Stimulated activated CD4-positive, alpha-beta T cell treated with anti-CD3 and anti-CD28 coated beads, Interleukin-2, amount 100 ng/mL, for 24 hours (primary cell): Measurements from ENCODE around the gene SLC15A1.

ENCODE experiments used
- DNase-seq, 2 donors: peaks; one replicate each; pipeline ENCODE4 v3.0.0-alpha.2; 2020

Gene SLC15A1, protein sequence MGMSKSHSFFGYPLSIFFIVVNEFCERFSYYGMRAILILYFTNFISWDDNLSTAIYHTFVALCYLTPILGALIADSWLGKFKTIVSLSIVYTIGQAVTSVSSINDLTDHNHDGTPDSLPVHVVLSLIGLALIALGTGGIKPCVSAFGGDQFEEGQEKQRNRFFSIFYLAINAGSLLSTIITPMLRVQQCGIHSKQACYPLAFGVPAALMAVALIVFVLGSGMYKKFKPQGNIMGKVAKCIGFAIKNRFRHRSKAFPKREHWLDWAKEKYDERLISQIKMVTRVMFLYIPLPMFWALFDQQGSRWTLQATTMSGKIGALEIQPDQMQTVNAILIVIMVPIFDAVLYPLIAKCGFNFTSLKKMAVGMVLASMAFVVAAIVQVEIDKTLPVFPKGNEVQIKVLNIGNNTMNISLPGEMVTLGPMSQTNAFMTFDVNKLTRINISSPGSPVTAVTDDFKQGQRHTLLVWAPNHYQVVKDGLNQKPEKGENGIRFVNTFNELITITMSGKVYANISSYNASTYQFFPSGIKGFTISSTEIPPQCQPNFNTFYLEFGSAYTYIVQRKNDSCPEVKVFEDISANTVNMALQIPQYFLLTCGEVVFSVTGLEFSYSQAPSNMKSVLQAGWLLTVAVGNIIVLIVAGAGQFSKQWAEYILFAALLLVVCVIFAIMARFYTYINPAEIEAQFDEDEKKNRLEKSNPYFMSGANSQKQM

DNA sequence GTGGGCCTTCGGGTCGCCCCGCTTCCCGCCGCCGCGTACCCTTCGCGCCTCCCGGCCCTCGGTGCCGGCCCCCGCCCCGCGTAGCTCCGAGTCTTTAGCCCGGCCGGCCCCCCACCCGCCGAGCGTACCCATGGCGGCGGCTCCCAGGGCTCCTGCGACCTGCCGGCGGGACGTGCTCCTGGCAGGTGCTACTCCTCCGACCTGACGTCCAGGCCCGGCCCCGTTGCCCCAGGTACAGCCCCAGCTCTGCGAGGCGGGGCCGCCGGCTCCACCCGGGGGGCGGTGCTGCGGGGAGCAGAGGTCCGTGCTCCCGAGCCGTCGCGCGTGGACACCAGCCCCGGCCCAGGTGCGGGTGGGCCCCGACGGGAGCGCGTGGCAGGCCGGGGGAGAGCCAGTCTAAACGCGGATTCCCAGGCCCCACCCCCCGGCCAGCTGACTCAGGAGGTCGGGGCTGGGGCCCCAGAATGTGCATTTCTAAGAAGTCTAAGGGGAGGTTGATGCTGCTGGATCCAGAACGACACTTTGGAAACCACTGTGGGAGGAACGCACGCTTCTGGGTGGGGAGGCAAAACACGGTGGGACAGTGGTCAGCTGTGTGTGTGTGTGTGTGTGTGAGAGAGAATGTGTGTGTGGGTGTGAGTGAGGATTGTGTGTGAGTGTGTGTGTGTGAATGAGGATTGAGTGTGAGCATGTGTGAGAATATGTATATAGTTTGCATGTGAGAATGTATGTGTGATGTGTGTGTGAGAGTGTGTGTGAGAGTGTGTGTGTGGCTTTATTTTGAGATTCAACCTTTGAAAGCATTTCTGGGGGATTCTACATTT is at the start of gene SLC15A1:
Gene SLC15A1 (minus strand): TSS at position 206 of the 824 bp plus-strand sequence. CDS start 74 bp downstream, at position 132.
- no peak for DNase-seq

DNA sequence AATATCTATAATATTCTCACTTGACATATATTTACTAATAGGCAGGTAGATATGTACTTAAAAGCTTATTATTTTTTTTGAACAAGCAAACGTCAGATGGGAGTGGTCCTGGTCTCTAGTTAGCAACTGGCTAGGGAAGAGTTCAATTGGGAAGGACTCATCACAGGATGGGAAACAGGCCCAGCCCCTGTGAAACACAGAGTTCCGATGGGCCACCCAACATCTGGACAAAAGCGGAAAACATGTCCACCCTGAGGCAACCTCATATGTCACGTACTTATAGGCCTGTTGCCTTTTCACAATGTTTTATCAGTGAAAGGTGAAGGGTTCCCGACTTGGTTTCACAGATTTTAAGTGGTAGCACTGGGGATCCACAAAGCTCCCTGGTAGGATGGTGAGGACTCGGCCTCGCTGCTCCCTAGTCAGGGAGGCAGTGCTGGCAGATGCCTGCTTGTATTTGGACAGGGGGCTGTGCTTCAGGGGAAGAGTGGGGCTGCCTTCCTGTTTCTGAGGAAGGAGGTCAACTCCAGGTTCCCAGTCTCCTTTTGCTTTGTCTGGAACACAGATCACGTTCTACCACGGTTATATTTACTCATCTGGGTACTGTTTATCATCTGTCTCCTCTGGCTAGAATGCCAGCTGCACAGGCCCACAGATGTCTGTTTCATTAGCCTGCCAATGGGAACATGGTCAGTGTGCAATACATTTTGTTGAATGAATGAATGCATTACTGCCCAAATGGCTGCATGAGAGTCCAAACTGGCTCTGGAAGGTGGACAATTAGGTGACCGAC is 49.4 kb upstream of the SLC15A1 start:
- DNase-seq = no peak

- DNase-seq = no peak
These were observed 47.6 kb upstream of the SLC15A1 start for GRCh38 chr13:98800078-98800477.

DNA sequence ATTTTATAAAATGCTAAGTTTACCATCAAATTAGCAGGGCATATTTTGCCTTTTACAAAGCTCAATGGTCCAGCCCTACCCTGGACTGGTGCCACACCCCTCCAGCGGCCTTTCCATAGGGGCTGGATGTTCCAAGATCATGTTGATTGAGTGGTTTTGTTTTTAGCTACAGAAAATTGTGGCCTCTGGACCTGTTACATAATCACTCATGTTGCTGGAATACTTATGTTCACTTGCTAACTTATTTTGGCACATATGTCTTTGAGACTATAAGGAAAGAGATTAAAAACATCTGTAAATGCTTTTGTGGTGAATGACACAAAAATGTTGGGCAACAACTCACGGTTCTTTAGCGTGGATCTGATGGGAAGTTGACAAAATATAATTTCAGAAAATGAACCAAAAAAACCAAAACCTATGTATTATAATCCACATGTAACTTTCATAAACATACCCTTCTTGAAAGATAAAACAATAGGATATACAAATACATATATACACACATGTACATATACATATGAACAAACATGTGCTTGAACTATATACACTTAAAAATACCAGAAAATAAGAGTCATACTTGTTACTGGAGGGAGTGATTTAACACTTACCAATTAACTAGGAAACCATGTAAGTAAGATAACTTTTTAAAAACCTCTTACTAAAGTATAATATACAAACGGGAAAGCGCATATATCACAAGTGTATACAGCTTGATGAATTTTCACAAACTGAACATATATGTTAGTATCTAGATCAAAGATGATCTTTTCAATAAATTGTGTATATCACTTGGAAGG is 46.6 kb upstream of the SLC15A1 start:
- no peak for DNase-seq

DNA sequence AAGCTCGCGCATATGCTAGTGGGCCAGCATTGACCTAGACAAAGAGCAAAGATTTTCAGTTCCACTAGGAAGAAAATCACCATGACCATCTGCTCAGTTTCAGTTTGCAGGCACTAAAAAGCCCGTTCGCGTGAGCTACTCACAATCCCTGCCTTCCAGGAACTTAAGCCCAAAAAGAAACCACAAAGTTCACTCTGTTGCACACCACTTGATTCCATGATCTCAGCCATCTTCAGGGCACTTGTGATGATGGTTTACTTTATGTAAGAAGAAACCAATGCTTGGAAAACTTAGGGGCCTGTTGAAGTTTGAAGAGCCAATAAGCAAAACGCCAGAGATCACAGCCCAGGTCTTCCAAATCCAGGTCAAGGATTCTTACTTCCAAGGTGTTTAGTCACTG is 45.0 kb upstream of the SLC15A1 start:
- no peak for DNase-seq

DNA sequence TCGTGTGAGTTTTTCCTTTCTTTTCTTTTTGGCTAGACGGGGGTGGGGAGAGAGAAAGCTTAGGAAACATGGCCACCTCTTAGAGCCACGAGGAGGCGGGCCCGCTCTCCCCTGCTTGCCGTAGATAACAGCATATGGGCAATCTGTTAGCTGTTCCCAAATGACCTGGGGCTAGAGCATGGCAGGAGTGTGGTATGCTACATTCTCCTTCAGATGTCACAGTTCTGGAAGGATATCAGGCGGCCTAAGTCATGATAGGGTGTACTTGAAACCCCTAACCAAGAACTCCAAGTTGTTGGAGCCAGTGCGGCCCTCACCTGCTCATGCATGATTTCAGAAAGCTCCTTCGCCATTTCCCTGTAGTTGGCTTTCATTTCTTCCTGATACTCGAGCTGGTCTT is 44.3 kb upstream of the SLC15A1 start:
- DNase-seq = no peak

GRCh38 chr13:98796191-98796590 is 43.7 kb upstream of the SLC15A1 start:
- DNase-seq = no peak

DNA sequence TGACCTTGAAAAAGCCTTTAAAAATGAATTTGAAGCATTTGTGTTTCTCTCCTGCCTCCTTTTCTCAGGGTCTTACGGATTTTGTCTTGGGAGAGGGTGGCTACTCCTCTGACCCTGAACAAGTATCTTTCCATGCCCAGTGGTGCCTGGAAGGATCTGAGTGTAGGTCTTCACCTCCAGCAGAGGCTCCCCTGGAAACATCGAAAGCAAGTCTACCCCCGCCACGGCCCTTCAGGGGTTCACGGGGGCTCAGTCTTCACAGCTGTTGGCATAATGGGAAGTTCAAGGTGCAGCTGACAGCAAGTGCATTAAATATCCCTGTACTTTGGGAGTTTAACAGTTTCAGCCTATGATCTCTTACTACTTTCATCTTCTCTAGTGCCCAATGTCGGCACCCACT is 42.7 kb upstream of the SLC15A1 start:
- DNase-seq = no peak

DNA sequence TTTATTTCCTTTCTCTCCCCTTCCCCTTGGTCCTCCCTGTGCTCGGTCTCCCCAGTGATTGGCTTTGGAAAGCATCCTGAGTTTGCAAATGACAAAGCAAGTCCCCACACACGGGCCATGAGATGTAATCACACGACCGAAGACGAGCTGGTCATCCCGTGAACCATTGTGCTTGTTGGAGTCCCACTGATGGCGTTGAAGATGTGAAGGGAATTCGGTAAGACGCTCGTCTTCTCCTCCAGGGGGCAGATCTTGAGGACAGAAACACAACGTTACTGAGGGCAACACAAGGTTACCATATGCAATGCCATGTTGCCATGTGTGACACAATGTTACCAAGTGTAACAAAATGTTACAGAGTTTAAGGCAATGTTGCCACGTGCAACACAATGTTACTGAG is 42.0 kb upstream of the SLC15A1 start:
- no peak for DNase-seq

DNA sequence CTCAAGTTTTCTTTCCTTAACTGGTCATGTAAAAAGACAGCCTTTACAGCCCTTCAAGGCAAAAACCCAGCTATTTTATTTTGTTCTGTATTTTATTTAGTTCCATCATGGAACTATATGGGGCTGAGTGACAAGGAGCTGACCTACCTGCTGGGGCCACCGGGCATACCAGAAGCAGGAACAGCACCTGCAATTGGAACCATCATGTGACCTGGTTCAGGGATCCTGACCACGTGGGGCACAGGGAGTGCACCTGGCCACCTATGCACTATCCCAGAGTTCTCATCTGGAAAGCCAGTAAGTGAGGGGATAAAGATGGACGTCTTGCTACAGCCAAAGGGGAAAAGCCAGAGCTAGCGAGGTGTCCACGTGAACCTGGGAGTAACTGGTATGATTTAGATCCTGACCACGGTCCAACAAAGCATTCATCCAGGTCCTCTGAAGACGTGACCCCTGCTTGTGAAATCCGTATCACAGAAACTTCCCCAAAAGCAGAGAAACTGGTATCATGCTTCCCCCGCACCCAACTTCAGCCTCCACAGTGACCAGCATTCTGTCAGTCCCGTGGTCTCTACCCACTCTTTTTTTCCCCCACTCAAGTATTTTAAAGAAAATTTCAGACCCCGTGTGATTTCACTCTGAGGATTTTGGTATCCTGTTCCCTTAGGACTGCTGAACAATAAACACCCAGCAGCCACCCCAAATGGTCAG is 40.5 kb upstream of the SLC15A1 start:
- no peak for DNase-seq

GRCh38 chr13:98792321-98792720 is 39.8 kb upstream of the SLC15A1 start:
- no peak for DNase-seq

DNA sequence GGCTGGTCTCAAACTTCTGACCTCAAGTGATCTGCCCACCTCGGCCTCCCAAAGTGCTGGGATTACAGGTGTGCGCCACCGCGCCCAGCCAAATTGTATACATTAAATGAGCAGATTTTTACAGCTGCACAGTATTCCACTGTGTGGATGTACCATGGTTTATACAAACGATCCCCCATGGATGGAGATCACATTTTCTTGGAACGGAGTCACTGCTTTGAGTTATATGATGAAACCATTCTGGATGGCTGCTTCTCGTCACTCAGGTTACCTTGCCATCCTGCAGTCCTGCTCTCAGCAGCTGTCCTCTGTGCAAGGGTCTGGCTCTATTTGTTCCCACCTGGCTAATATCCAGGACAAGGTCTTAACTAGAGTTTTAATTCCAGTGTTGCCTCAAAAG is 39.1 kb upstream of the SLC15A1 start:
- DNase-seq = no peak

DNA sequence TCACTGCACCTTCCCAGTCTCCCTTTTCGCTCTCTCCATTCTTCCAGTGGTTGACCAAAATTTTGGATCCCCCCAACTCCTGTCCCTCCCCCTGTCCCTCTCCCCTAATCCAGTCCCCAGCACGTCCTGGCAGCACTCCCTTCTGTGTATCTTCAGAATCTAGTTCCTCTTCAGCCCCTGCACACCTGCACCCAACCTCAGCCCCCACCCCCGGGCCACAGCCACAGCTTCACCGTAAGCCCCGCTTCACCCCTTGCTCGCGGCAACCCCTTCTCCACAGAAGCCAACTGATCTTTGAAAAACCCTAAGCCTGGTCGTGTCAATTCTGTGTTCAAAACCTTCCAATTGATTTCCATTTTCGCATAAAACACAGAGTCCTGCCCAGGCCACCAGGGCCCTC is 35.5 kb upstream of the SLC15A1 start:
- no peak for DNase-seq

DNA sequence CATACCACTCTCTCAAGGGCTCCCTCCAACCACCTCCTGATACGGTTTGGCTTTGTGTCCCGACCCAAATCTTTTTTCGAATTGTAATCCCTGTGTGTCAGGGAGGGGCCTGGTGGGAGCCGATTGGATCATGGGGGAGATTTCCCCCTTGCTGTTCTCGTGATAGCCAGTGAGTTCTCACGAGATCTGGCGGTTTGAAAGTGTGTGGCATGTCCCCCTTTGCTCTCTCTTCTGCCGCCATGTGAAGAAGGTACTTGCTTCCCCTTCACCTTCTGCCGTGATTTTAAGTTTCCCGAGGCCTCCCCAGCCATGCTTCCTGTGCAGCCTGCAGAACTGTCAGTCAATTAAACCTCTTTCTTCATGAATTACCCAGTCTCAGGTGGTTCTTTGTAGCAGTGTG is 34.7 kb upstream of the SLC15A1 start:
- DNase-seq = no peak

- no peak for DNase-seq
These were observed 33.6 kb upstream of the SLC15A1 start for GRCh38 chr13:98786023-98786422.

DNA sequence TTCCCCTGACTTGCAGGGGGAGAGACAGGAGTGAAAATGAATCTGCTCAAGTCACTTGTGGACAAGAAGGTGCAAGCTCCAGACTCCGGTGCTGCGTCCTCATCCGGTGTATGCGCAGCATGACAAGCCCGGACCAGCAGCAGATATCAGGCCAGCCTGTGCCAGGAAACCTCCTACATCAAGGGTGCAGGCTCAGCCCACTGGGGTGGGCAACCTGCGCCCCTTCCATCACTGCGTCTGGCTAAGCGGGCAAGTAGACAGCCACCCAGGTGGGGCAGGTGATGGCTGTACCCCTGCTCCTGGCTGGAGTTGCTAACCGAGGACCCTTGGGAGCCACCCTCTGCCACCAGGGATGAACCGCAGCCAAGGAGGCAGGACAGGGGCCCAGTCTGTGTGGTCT is 32.9 kb upstream of the SLC15A1 start:
- DNase-seq = no peak

GRCh38 chr13:98784666-98785065 is 32.2 kb upstream of the SLC15A1 start:
- DNase-seq = no peak

GRCh38 chr13:98783856-98784478 is 31.5 kb upstream of the SLC15A1 start:
- no peak for DNase-seq

DNA sequence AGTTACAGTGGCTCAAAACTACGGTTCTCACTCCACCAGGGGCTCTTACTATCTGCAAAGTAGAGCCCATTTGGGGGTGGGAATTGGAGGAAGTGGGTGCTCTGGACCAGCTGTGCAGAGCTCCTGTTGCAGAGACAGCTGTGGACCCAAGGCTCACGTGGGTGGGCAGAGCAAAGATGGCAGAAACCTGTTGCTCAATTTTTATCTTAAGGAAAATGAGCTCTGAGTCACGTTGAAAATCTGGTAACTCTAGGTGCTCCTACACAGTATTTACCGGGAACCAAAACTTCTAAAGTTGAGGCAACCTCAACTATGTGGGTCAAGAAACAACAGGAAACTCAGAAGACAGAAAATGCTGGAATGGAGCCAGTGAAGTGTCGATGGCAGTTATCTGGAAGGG is 30.2 kb upstream of the SLC15A1 start:
- DNase-seq = no peak

DNA sequence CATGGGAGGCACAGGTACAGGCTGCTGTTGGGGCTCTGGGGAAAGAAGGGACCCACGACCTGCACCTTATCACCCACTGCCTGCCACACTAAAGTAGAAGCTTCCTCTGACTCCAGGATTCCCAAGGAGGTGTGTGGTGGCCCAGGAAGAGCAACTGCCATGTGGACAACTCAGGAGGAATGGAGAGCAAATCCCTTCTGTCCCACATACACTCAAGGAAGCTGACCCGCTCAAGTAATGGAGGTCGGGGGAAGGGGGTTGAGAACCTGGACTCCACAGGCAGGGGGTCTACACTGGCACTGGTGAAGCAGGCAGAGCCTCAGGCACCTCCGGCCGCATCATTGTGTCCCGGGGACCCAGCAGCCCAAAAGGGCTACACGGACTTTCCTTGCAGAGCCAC is 29.4 kb upstream of the SLC15A1 start:
- no peak for DNase-seq

GRCh38 chr13:98781470-98781869 is 29.0 kb upstream of the SLC15A1 start:
- no peak for DNase-seq
